HCEC 1CT (cell line): ENCODE data around the gene PEA15.

Source experiments
- DNase-seq: peaks from one replicate; pipeline ENCODE4 v3.0.0-alpha.2; 2017

The PEA15 gene

GRCh38 chr1:160244209-160244608, 39.0 kb downstream of the PEA15 start:
- DNase-seq: no peak

- no peak for DNase-seq
Observed at GRCh38 chr1:160245434-160245833, 40.2 kb downstream of the PEA15 start.

GRCh38 chr1:160247053-160247452, 41.9 kb downstream of the PEA15 start:
- no peak for DNase-seq

GRCh38 chr1:160251011-160251410, 45.8 kb downstream of the PEA15 start:
- no peak for DNase-seq

- DNase-seq: peak; percentile 68
Observed at GRCh38 chr1:160251687-160252526, 46.7 kb downstream of the PEA15 start.

GRCh38 chr1:160255781-160256300, 50.7 kb downstream of the PEA15 start:
- no peak for DNase-seq

- DNase-seq: peak; percentile 88
Observed at GRCh38 chr1:160256396-160257046, 51.3 kb downstream of the PEA15 start.

GRCh38 chr1:160257411-160258015, 52.3 kb downstream of the PEA15 start:
- no peak for DNase-seq

GRCh38 chr1:160258177-160258798, 53.1 kb downstream of the PEA15 start:
- DNase-seq: no peak

GRCh38 chr1:160260406-160261382, 55.5 kb downstream of the PEA15 start:
- DNase-seq: peak; percentile 77

GRCh38 chr1:160261556-160261892, 56.3 kb downstream of the PEA15 start:
- peak; percentile 80 for DNase-seq

- DNase-seq: peak; percentile 98
Observed at GRCh38 chr1:160261893-160262794, 57.0 kb downstream of the PEA15 start, which contains the start of gene DCAF8. TSS of gene DCAF8 (minus strand) at chr1:160262549. CDS start at chr1:160244008, 18,541 bp downstream.

- DNase-seq: no peak
Observed at GRCh38 chr1:160264795-160265307, 59.7 kb downstream of the PEA15 start.
